Neural progenitor cell (in vitro differentiated cells): ENCODE measurements around the gene RGS8. TPM values are rescaled to one million over a fixed set of nuclear protein-coding genes. Genes with fewer than 3 reads are reported as not detected.

Experiments used
- DNase-seq: peaks from one replicate; pipeline ENCODE4 v3.0.0-alpha.2; 2016; ENCODE audit warnings: low spot score
- H2AFZ ChIP-seq: fragments of 200-600 bp; sonication (generic); replicated peaks from 2 replicates; pipeline ENCODE4 v1.6.1; 2016; ENCODE audit warnings: antibody characterized with exemption
- H3F3A ChIP-seq: fragments of 200-600 bp; sonication (generic); 2 replicates; pipeline ENCODE4 v1.6.1; 2016; ENCODE audit warnings: antibody characterized with exemption, low read depth
- H3K27ac ChIP-seq: fragments of 200-600 bp; sonication (generic); 2 replicates; pipeline ENCODE4 v1.5.1; 2016; ENCODE audit warnings: mild to moderate bottlenecking
- H3K27me3 ChIP-seq: fragments of 200-600 bp; sonication (generic); 2 replicates; pipeline ENCODE4 v1.6.1; 2016; ENCODE audit warnings: mild to moderate bottlenecking, moderate library complexity
- H3K36me3 ChIP-seq: fragments of 200-600 bp; sonication (generic); 2 replicates; pipeline ENCODE4 v1.5.1; 2016
- H3K4me1 ChIP-seq: fragments of 200-600 bp; sonication (generic); 2 replicates; pipeline ENCODE4 v1.6.1; 2016; ENCODE audit warnings: mixed run types
- H3K4me2 ChIP-seq: fragments of 200-600 bp; sonication (generic); 2 replicates; pipeline ENCODE4 v1.6.1; 2016
- H3K4me3 ChIP-seq: fragments of 200-600 bp; sonication (generic); 2 replicates; pipeline ENCODE4 v1.5.1; 2016
- H3K79me2 ChIP-seq: fragments of 200-600 bp; sonication (generic); 2 replicates; pipeline ENCODE4 v1.6.1; 2016; ENCODE audit warnings: low read depth
- H3K9ac ChIP-seq: fragments of 200-600 bp; sonication (generic); 2 replicates; pipeline ENCODE4 v1.6.1; 2016
- H3K9me3 ChIP-seq: fragments of 200-600 bp; sonication (generic); 2 replicates; pipeline ENCODE4 v1.5.1; 2016; ENCODE audit warnings: low read depth
- H4K20me1 ChIP-seq: fragments of 200-600 bp; sonication (generic); 2 replicates; pipeline ENCODE4 v1.6.1; 2016; ENCODE audit warnings: low read depth
- H3K27ac Mint-ChIP-seq: 3 replicates; pipeline ENCODE4 v1.8.0; 2021; ENCODE audit warnings: mixed read lengths
- H3K27me3 Mint-ChIP-seq: 2 replicates; pipeline ENCODE4 v1.8.0; 2022; ENCODE audit warnings: low read depth, mild to moderate bottlenecking, inconsistent platforms, moderate library complexity, mixed read lengths; ENCODE audit not compliant: insufficient read depth
- H3K36me3 Mint-ChIP-seq: 3 replicates; pipeline ENCODE4 v1.8.0; 2021; ENCODE audit warnings: mixed read lengths
- H3K4me1 Mint-ChIP-seq: 3 replicates; pipeline ENCODE4 v1.8.0; 2021; ENCODE audit warnings: mixed read lengths
- H3K4me3 Mint-ChIP-seq: 3 replicates; pipeline ENCODE4 v1.8.0; 2021; ENCODE audit warnings: mild to moderate bottlenecking, moderate library complexity, mixed read lengths
- H3K9me3 Mint-ChIP-seq: 3 replicates; pipeline ENCODE4 v1.8.0; 2020; ENCODE audit warnings: mixed read lengths
- CTCF ChIP-seq: fragments of 200-600 bp; sonication (generic); IDR thresholded peaks from 2 replicates; pipeline ENCODE4 v1.5.1; 2017; ENCODE audit warnings: antibody characterized with exemption, mild to moderate bottlenecking
- EZH2 ChIP-seq: fragments of 200-600 bp; sonication (generic); IDR thresholded peaks from 2 replicates; pipeline ENCODE4 v1.6.1; 2017; ENCODE audit warnings: antibody characterized with exemption, mild to moderate bottlenecking, moderate library complexity
- EZH2phosphoT487 ChIP-seq: fragments of 200-600 bp; sonication (generic); IDR thresholded peaks from 2 replicates; pipeline ENCODE4 v1.6.1; 2017; ENCODE audit warnings: antibody characterized with exemption
- total RNA-seq: library from RNA; depleted of rRNA; stranded (reverse); fragments of >200 nt; gene quantifications from 2 replicates; pipeline ENCODE4 v1.2.3, GENCODE V29; 2015; ENCODE audit warnings: low replicate concordance

RGS8 gene
- total RNA-seq, 1 donor from 2014 or later: 0.99 TPM

DNA sequence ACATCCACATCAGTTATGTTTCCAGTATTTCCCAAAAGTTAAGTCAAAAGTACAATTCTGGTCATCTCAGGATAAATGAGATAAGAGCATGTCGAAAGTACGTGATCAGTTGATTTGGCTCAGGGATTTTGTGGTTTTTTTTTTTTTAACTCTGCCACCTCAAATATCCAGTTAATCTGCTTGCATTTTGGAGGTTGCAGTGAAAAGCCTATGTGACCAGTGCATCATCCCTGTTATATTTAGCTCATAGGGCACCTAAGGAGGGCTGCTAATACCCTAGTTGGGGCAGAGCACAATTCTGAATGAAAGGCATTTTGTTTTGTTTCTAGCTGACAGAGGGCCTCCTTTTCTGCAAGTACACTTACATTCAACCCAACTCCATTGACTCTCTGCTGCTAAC lies 48.5 kb downstream of the RGS8 start:
- peaks cover 42% of the 10 kb centered on the region for H3K4me1 ChIP-seq
- H3K27me3 Mint-ChIP-seq: peaks cover 8% of the 10 kb centered on the region
- H4K20me1 ChIP-seq: no peaks in the 10 kb centered on the region
- H3K9me3 Mint-ChIP-seq: no peaks in the 10 kb centered on the region
- H3K4me2 ChIP-seq: no peak overlapping the region
- no peaks in the 10 kb centered on the region for H3K27me3 ChIP-seq
- H3K9ac ChIP-seq: no peak overlapping the region
- no peaks in the 10 kb centered on the region for H3K9me3 ChIP-seq
- H2AFZ ChIP-seq: no peak overlapping the region
- no peaks in the 10 kb centered on the region for H3K36me3 ChIP-seq
- peaks cover 15% of the 10 kb centered on the region for H3F3A ChIP-seq
- no peak for DNase-seq
- H3K79me2 ChIP-seq: no peaks in the 10 kb centered on the region
- H3K4me3 Mint-ChIP-seq: no peak overlapping the region
- H3K27ac Mint-ChIP-seq: no peak overlapping the region
- no peak overlapping the region for H3K27ac ChIP-seq
- peaks cover 41% of the 10 kb centered on the region for H3K4me1 Mint-ChIP-seq
- no peak for TF ChIP-seq EZH2phosphoT487
- no peak for TF ChIP-seq CTCF
- no peak for TF ChIP-seq EZH2
- H3K4me3 ChIP-seq: no peak overlapping the region
- H3K36me3 Mint-ChIP-seq: no peaks in the 10 kb centered on the region

Other genes with a start within 250 kb of the RGS8 start
- not detected in 2 replicates for gene RGSL1, start 234.4 kb downstream of the RGS8 start, total RNA-seq
- gene RNASEL, start 95.3 kb downstream of the RGS8 start, total RNA-seq: 3.6 and 6.2 TPM in 2 replicates
- gene RGS16, start 80.2 kb downstream of the RGS8 start, total RNA-seq: 12.5 and 16.4 TPM in 2 replicates
- 1.3 and 3.4 TPM in 2 replicates for gene NPL, start 105.2 kb upstream of the RGS8 start, total RNA-seq
- 257 and 400 TPM in 2 replicates for gene DHX9, start 154.8 kb upstream of the RGS8 start, total RNA-seq